MCF 10A (cell line): Measurements from ENCODE around the gene CAMTA1. TPM values are rescaled to one million over a fixed set of nuclear protein-coding genes. Genes with fewer than 3 reads are reported as not detected.

Source experiments
- BruUV-seq: library from RNA; stranded (reverse); fragments of 400-500 nt; replicated peaks from 2 replicates; lab custom pipeline; 2021; lab: Mats Ljungman, UMichigan
- CTCF ChIA-PET: fragments of 300-600 bp; sonication (Branson Sonifier 250); formaldehyde crosslinking; extraction: SDS; loops from one replicate; lab custom pipeline; 2021; ENCODE audit warnings: antibody characterized with exemption, inconsistent platforms; lab: Yijun Ruan, JAX
- POLR2A ChIA-PET: fragments of 300-600, 350-650 bp; sonication (Branson Sonifier 250); formaldehyde crosslinking; extraction: SDS; loops from one replicate; lab custom pipeline; 2020; ENCODE audit warnings: antibody characterized with exemption, inconsistent platforms; lab: Yijun Ruan, JAX
- DNase-seq: peaks from one replicate; pipeline ENCODE4 v3.0.0-alpha.2; 2018; ENCODE audit not compliant: unreplicated experiment
- H3K27ac Mint-ChIP-seq: one replicate; pipeline ENCODE4 v1.8.0; 2022; ENCODE audit warnings: mild to moderate bottlenecking, low read depth, mixed read lengths; ENCODE audit not compliant: unreplicated experiment
- H3K27me3 Mint-ChIP-seq: one replicate; pipeline ENCODE4 v1.8.0; 2022; ENCODE audit warnings: mixed read lengths; ENCODE audit not compliant: insufficient read depth, unreplicated experiment
- H3K36me3 Mint-ChIP-seq: one replicate; pipeline ENCODE4 v1.8.0; 2022; ENCODE audit warnings: mild to moderate bottlenecking, moderate library complexity, mixed read lengths; ENCODE audit not compliant: insufficient read depth, unreplicated experiment
- H3K4me1 Mint-ChIP-seq: one replicate; pipeline ENCODE4 v1.8.0; 2022; ENCODE audit warnings: mixed read lengths; ENCODE audit not compliant: insufficient read depth, unreplicated experiment
- H3K4me3 Mint-ChIP-seq: one replicate; pipeline ENCODE4 v1.8.0; 2022; ENCODE audit warnings: mild to moderate bottlenecking, moderate library complexity, mixed read lengths; ENCODE audit not compliant: unreplicated experiment
- H3K9me3 Mint-ChIP-seq: one replicate; pipeline ENCODE4 v1.8.0; 2022; ENCODE audit warnings: mixed read lengths; ENCODE audit not compliant: unreplicated experiment
- CTCF ChIP-seq: fragments of 200-600 bp; IDR thresholded peaks from one replicate; pipeline ENCODE4 v1.8.0; 2022; ENCODE audit warnings: antibody characterized with exemption, mild to moderate bottlenecking; ENCODE audit not compliant: unreplicated experiment
- intact Hi-C: fragments of 100-400 bp; cut with micrococcal nuclease; formaldehyde crosslinking; loops from 2 replicates; pipeline ENCODE4 v1.14.1; 2022
- total RNA-seq: library from RNA; stranded (reverse); gene quantifications from 2 replicates; pipeline ENCODE4 v1.2.3, GENCODE V29; 2022

CAMTA1 gene
- total RNA-seq, 1 experiment from 2014 or later: 74.1 TPM

- intact Hi-C loops: no loop called here
- Mint-ChIP-seq H3K4me1 (no peaks in the 10 kb centered on the region), H3K36me3 (no peaks in the 10 kb centered on the region), H3K27ac (no peak overlapping the region), H3K9me3 (no peaks in the 10 kb centered on the region), H3K27me3 (peaks cover 56% of the 10 kb centered on the region), H3K4me3 (no peak overlapping the region)
- no TSS peak for BruUV-seq
- no peak for DNase-seq
- no peak for TF ChIP-seq CTCF
- CTCF ChIA-PET: no interaction called here
- POLR2A ChIA-PET: no interaction called here
These were observed 400.5 kb downstream of the CAMTA1 start for GRCh38 chr1:7185721-7186120.

GRCh38 chr1:7186382-7187111 lies 401.3 kb downstream of the CAMTA1 start:
- Mint-ChIP-seq H3K4me3 (no peak overlapping the region), H3K27ac (no peak overlapping the region), H3K36me3 (no peaks in the 10 kb centered on the region), H3K27me3 (peaks cover 59% of the 10 kb centered on the region), H3K4me1 (no peaks in the 10 kb centered on the region), H3K9me3 (no peaks in the 10 kb centered on the region)
- TF ChIP-seq CTCF: no peak
- no TSS peak for BruUV-seq
- DNase-seq: no peak
- ChIA-PET POLR2A (no interaction called here), CTCF (no interaction called here)
- intact Hi-C loops: no loop called here

- CTCF ChIA-PET: no interaction called here
- POLR2A ChIA-PET: no interaction called here
These were observed 401.8 kb downstream of the CAMTA1 start for GRCh38 chr1:7187112-7187493.

GRCh38 chr1:7190261-7190660 lies 405.0 kb downstream of the CAMTA1 start:
- H3K27me3 Mint-ChIP-seq: peaks cover 51% of the 10 kb centered on the region
- H3K9me3 Mint-ChIP-seq: no peaks in the 10 kb centered on the region
- H3K36me3 Mint-ChIP-seq: no peaks in the 10 kb centered on the region
- TF ChIP-seq CTCF: no peak
- BruUV-seq: no TSS peak
- no peak for DNase-seq
- H3K4me1 Mint-ChIP-seq: no peaks in the 10 kb centered on the region
- H3K4me3 Mint-ChIP-seq: no peak overlapping the region
- POLR2A ChIA-PET: no interaction called here
- no peak overlapping the region for H3K27ac Mint-ChIP-seq
- CTCF ChIA-PET: no interaction called here
- intact Hi-C loops: no loop called here

More at GRCh38 chr1:7187112-7187493, 401.8 kb downstream of the CAMTA1 start:
- H3K27ac Mint-ChIP-seq: no peak overlapping the region
- BruUV-seq: no TSS peak
- no peak overlapping the region for H3K4me3 Mint-ChIP-seq
- H3K36me3 Mint-ChIP-seq: no peaks in the 10 kb centered on the region
- intact Hi-C loops: no loop called here
- no peak for TF ChIP-seq CTCF
- H3K4me1 Mint-ChIP-seq: no peaks in the 10 kb centered on the region
- H3K9me3 Mint-ChIP-seq: no peaks in the 10 kb centered on the region
- no peak for DNase-seq
- peaks cover 64% of the 10 kb centered on the region for H3K27me3 Mint-ChIP-seq
